ENCODE measurements around the gene ATN1. TPM values are rescaled to one million over a fixed set of nuclear protein-coding genes. Genes with fewer than 3 reads are reported as not detected.
"Not testable (repeated sequence)": the region's sequence is repeated elsewhere in the genome, so short reads cannot be mapped to it uniquely, and the experiment has no call there.

Gene ATN1
- total and polyA plus RNA-seq, 2 donors from 2014 or later: 34.2 to 119 TPM

DNA sequence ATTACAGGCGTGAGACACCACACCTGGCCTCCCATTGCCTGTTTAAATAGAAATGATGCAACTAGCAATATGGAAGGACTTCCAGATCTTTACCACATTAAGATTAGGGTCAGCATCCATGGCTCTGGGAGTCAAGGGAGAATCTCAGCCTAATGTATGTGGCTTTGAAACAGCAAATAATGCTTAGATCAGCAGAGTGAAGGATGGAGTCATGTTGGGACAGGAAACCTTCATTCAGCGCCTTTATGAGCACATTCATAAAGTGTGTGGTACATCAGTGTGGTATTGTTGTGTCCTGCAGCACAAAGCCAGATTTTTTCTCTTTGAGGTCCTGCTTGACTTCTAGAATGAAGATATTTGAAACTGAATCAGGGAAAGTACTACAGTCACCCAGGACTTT lies 39.4 kb upstream of the ATN1 start:
- intact Hi-C loops (cut with DNase I): no loop called here
- FAIRE-seq (no peak), DNase-seq (no peak)
- H3K36me3 ChIP-seq (ENCODE audit: control insufficient read depth in 2 of 3, insufficient read depth in 3 of 3, low read length in 3 of 3): peaks cover 0 to 8% (median 0%) of the 10 kb centered on the region in 3 donors
- no peak overlapping the region for H3K27ac ChIP-seq (ENCODE audit: low read depth in 2 of 2, low read length in 2 of 2)
- H3K9me3 ChIP-seq (ENCODE audit: control insufficient read depth in 2 of 3, insufficient read depth in 1 of 3, low read length in 3 of 3): no peaks in the 10 kb centered on the region
- peaks cover 4 to 6% (median 5%) of the 10 kb centered on the region in 3 donors for H3K4me1 ChIP-seq (ENCODE audit: control insufficient read depth in 2 of 3, insufficient read depth in 2 of 3, low read depth in 1 of 3, low read length in 3 of 3)
- no peak overlapping the region for H3K4me3 ChIP-seq (ENCODE audit: low read length in 3 of 3)
- H3K9ac ChIP-seq (ENCODE audit: low read length in 3 of 3): no peak overlapping the region
- no peaks in the 10 kb centered on the region for H3K27me3 ChIP-seq (ENCODE audit: control insufficient read depth, insufficient read depth, low read length)
- TF ChIP-seq CTCF (IDR thresholded peaks at IDR 0.05; ENCODE audit: borderline replicate concordance, extremely low read depth, insufficient read depth): no peak

DNA sequence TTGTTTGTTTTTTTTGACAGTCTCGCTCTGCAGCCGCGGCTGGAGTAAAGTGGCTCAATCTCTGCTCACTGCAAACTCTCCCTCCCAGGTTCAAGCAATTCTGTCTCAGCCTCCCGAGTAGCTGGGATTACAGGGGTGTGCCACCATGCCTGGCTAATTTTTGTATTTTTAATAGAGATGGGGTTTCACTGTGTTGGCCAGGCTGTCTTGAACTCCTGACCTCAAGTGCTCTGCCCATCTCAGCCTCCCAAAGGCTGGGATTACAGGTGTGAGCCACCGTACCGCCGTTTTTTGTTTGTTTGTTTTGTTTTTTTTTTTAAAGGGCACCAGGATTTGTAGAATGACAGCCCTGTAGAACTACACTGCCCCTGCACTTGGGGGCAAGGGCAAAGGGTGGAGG lies 39.0 kb upstream of the ATN1 start:
- H3K36me3 ChIP-seq (ENCODE audit: control insufficient read depth in 2 of 3, insufficient read depth in 3 of 3, low read length in 3 of 3); H3K9me3 ChIP-seq (ENCODE audit: control insufficient read depth in 2 of 3, insufficient read depth in 1 of 3, low read length in 3 of 3); H3K4me1 ChIP-seq (ENCODE audit: control insufficient read depth in 2 of 3, insufficient read depth in 2 of 3, low read depth in 1 of 3, low read length in 3 of 3); H3K4me3 ChIP-seq (ENCODE audit: low read length in 3 of 3); intact Hi-C loops (cut with DNase I); H3K9ac ChIP-seq (ENCODE audit: low read length in 3 of 3); H3K27me3 ChIP-seq (ENCODE audit: control insufficient read depth, insufficient read depth, low read length); FAIRE-seq; H3K27ac ChIP-seq (ENCODE audit: low read depth in 2 of 2, low read length in 2 of 2): not testable (repeated sequence)
- DNase-seq: peak in 1 of 5 donors; percentile 8

- H3K9me3 ChIP-seq (ENCODE audit: control insufficient read depth in 2 of 3, insufficient read depth in 1 of 3, low read length in 3 of 3); FAIRE-seq; intact Hi-C loops (cut with DNase I); H3K36me3 ChIP-seq (ENCODE audit: control insufficient read depth in 2 of 3, insufficient read depth in 3 of 3, low read length in 3 of 3); H3K27me3 ChIP-seq (ENCODE audit: control insufficient read depth, insufficient read depth, low read length); H3K4me1 ChIP-seq (ENCODE audit: control insufficient read depth in 2 of 3, insufficient read depth in 2 of 3, low read depth in 1 of 3, low read length in 3 of 3): not testable (repeated sequence)
- DNase-seq: peak in 2 of 5 donors; percentile 45 to 47
- H3K9ac ChIP-seq (ENCODE audit: low read length in 3 of 3): peak overlapping the region in 2 of 3 donors; percentile 79 to 88
- H3K27ac ChIP-seq (ENCODE audit: low read depth in 2 of 2, low read length in 2 of 2): peak overlapping the region; percentile 93 to 96
- H3K4me3 ChIP-seq (ENCODE audit: low read length in 3 of 3): peak overlapping the region in 2 of 3 donors; percentile 76 to 96
Observed at GRCh38 chr12:6889775-6890573, 37.8 kb upstream of the ATN1 start.

- no peaks in the 10 kb centered on the region for H3K27me3 ChIP-seq (ENCODE audit: control insufficient read depth, insufficient read depth, low read length)
- no peaks in the 10 kb centered on the region for H3K9me3 ChIP-seq (ENCODE audit: control insufficient read depth in 2 of 3, insufficient read depth in 1 of 3, low read length in 3 of 3)
- H3K9ac ChIP-seq (ENCODE audit: low read length in 3 of 3): peak overlapping the region; percentile 87 to 94 (median 88)
- intact Hi-C loops (cut with DNase I): no loop called here
- peak; percentile 98 to 99 (median 99) for DNase-seq
- H3K4me3 ChIP-seq (ENCODE audit: low read length in 3 of 3): peak overlapping the region; percentile 76 to 96 (median 79)
- no peak for FAIRE-seq
- peak; percentile 85 for TF ChIP-seq CTCF (IDR thresholded peaks at IDR 0.05; ENCODE audit: borderline replicate concordance, extremely low read depth, insufficient read depth)
- no peaks in the 10 kb centered on the region for H3K36me3 ChIP-seq (ENCODE audit: control insufficient read depth in 2 of 3, insufficient read depth in 3 of 3, low read length in 3 of 3)
- peaks cover 4 to 6% (median 5%) of the 10 kb centered on the region in 3 donors for H3K4me1 ChIP-seq (ENCODE audit: control insufficient read depth in 2 of 3, insufficient read depth in 2 of 3, low read depth in 1 of 3, low read length in 3 of 3)
- H3K27ac ChIP-seq (ENCODE audit: low read depth in 2 of 2, low read length in 2 of 2): peak overlapping the region; percentile 93 to 96
Observed at GRCh38 chr12:6890789-6891645, 36.7 kb upstream of the ATN1 start.

All from kidney (tissue), 14 donors.